ENCODE results near the gene INTS7.
"Not testable (repeated sequence)": the region's sequence is repeated elsewhere in the genome, so short reads cannot be mapped to it uniquely, and the experiment has no call there.

The INTS7 gene

DNA sequence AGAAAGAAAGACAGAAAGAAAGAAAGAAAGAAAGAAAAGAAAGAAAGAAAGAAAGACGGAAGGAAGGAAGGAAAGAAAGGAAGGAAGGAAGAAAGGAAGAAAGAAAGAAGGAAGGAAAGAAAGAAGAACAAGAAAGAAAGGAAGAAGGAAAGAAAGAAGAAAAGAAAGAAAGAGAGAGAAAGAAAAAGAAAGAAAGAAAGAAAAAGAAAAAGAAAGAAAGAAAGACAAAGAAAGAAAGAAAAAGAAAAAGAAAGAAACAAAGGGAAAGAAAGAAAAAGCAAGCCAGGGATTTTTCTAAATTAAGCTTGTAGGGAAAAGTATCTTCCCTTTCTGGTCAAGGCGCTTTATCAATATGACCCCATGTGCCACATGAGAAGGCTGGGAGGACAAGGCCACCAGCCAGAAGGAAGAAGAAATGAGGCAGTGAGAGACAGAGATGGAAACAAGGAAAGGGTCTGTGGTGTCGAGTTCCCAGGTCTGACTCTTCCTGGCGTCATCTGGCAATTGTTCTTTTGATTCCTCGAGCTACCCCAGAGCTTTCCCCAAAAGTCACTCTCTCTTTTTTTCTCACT, 116.4 kb downstream of the INTS7 start:
- no peak for DNase-seq (ENCODE audit: extremely low spot score)
- CTCF ChIA-PET = interaction anchor here (0.9 to 1.0 kb wide), 2 partner anchors 11 to 15 kb away, joined by 3 to 5 read pairs; no protein-coding TSS in a partner anchor
- TF ChIP-seq, protein P1, sequence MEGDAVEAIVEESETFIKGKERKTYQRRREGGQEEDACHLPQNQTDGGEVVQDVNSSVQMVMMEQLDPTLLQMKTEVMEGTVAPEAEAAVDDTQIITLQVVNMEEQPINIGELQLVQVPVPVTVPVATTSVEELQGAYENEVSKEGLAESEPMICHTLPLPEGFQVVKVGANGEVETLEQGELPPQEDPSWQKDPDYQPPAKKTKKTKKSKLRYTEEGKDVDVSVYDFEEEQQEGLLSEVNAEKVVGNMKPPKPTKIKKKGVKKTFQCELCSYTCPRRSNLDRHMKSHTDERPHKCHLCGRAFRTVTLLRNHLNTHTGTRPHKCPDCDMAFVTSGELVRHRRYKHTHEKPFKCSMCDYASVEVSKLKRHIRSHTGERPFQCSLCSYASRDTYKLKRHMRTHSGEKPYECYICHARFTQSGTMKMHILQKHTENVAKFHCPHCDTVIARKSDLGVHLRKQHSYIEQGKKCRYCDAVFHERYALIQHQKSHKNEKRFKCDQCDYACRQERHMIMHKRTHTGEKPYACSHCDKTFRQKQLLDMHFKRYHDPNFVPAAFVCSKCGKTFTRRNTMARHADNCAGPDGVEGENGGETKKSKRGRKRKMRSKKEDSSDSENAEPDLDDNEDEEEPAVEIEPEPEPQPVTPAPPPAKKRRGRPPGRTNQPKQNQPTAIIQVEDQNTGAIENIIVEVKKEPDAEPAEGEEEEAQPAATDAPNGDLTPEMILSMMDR (IDR thresholded peaks at IDR 0.05; ENCODE audit: control extremely low read depth, extremely low read depth, low read depth, missing control alignments) = no peak
- POLR2A ChIA-PET = interaction anchor here (0.7 kb wide), 1 partner anchor 936 kb away, joined by 3 read pairs; no protein-coding TSS in a partner anchor

DNA sequence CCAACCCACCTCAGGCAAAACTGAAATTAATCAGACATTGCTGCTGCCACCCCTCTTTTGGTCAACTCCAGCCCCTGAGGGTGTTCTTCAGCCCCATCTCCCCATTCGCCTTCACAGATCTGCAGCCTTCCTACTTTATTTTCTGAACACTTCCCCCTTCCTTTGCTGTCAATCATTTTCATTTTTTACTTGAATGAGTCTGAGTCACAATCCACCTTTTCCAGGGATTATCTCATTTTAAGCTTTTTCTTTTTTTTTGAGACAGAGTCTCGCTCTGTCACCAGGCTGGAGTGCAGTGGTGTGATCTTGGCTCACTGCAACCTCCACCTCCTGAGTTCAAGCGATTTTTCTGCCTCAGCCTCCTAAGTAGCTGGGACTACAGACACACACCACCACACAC, 118.9 kb downstream of the INTS7 start:
- POLR2A ChIA-PET; DNase-seq (ENCODE audit: extremely low spot score): not testable (repeated sequence)
- CTCF ChIA-PET = interaction anchor here (1.8 kb wide), 1 partner anchor 218 kb away, joined by 4 read pairs; no protein-coding TSS in a partner anchor

DNA sequence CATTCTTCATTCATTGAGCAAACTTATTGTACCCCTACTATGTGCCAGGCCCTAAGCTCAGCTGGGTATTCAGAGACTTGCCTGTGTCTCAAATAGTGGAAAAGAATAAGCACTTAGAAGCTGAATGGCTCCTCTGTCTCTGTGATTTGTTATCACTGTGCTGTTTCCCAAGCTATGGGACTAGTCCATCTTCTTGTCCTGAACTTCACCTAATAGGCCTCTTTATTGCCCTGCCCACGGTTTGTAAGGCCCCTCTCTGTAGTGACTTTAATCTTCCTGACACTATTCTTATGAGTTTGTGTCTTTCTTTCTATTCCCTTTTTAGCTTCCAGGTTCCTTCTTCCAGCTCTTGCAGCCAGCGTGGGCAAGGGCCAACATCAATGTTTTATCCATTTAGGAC, 119.4 kb downstream of the INTS7 start:
- TF ChIP-seq, protein P1 (IDR thresholded peaks at IDR 0.05; ENCODE audit: control extremely low read depth, extremely low read depth, low read depth, missing control alignments) = no peak
- DNase-seq (ENCODE audit: extremely low spot score) = no peak
- CTCF ChIA-PET = interaction anchor here (1.8 kb wide), 1 partner anchor 218 kb away, joined by 4 read pairs; no protein-coding TSS in a partner anchor
- POLR2A ChIA-PET = no interaction called here

DNA sequence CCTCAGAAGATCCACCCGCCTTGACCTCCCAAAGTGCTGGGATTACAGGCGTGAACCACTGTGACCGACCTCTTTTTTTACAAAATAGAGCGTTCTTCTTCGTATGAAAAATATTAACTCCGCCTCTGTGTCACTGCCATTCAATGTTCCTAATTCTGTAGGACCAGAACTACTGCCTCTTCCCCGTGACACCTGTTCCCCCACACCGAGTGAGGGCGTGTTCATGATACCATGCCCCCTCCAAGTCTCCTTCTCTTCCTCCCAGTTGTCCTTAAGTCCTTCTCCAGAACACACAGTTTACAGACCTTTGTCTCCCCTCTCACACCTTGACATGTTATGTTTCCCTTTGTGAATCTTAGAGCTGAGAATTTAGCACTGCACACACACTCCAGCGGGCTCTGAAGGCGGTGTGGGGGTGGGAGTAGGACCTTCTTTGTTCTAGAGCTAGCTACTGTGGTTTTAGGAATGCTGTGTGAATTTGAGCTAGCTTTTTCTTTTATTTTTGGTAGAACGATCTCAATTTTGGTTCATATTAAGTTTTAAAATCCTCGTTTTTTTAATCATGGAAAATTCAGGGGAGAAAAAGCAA, 122.4 kb downstream of the INTS7 start:
- CTCF ChIA-PET = interaction anchor here (1.0 kb wide), 1 partner anchor 543 kb away, joined by 3 read pairs; no protein-coding TSS in a partner anchor
- POLR2A ChIA-PET = no interaction called here

DNA sequence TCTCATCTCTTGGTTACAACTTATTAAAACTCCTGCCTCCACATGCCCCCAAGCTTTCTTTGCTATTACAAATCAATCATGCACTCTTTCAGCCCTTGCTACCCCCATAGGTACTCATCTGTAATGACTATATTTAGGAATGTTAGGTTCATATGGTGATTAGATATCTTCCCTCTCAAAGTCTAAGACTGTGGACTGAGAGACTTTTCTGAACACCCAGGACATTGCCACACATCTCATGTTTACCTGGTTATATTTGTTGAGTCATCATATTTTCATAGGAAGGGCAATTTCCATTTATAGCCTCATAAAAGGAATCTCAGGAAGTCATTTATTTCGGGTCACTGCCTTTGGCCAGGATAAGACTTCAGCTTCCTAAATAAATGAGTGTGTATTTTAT, 123.3 kb downstream of the INTS7 start:
- CTCF ChIA-PET = interaction anchor here (1.0 kb wide), 1 partner anchor 544 kb away, joined by 3 read pairs; no protein-coding TSS in a partner anchor
- DNase-seq (ENCODE audit: extremely low spot score) = no peak
- POLR2A ChIA-PET = no interaction called here
- TF ChIP-seq, protein P1 (IDR thresholded peaks at IDR 0.05; ENCODE audit: control extremely low read depth, extremely low read depth, low read depth, missing control alignments) = no peak

More for the DNA sequence above, 122.4 kb downstream of the INTS7 start:
- TF ChIP-seq, protein P1 (IDR thresholded peaks at IDR 0.05; ENCODE audit: control extremely low read depth, extremely low read depth, low read depth, missing control alignments) = no peak
- DNase-seq (ENCODE audit: extremely low spot score) = no peak

DNA sequence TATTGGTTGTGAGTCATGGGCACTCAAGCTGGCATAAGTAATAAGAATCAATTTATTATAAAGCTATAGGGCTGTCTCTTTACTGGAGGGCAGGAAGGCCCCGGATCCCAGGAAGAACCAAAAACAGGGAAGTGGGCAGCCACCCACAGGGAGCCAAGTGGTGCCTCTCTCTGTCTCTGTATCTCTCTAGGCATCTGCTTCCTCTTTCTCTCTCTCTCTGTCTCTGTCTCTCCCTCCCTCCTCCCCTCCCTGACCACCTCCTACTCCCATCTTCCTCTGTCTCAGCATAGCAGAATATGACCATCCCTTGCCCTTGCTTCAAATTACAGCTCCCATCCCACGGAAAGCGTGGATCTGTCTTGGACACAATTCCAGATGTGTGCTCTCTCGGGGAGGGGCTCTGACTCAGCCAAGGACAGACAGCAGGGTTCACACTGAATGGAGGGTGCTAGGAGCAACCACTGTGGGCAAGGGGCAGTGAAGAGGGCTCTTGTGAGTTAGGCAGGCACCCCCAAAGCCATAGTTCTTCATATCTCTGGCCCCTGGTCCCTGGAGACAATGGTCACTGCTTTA, 124.4 kb downstream of the INTS7 start:
- POLR2A ChIA-PET = no interaction called here
- TF ChIP-seq, protein P1 (IDR thresholded peaks at IDR 0.05; ENCODE audit: control extremely low read depth, extremely low read depth, low read depth, missing control alignments) = no peak
- DNase-seq (ENCODE audit: extremely low spot score) = no peak
- CTCF ChIA-PET = interaction anchor here (0.6 to 1.4 kb wide), 6 partner anchors 9 to 544 kb away, joined by 3 to 4 read pairs (median 3); partner anchors contain the start of genes DTL and INTS7

All from GM10248 (cell line).